ENCODE measurements around the gene DPH1. TPM values are rescaled to one million over a fixed set of nuclear protein-coding genes. Genes with fewer than 3 reads are reported as not detected.

DPH1 gene
- total RNA-seq, 1 donor from 2014 or later: 38.8 TPM

DNA sequence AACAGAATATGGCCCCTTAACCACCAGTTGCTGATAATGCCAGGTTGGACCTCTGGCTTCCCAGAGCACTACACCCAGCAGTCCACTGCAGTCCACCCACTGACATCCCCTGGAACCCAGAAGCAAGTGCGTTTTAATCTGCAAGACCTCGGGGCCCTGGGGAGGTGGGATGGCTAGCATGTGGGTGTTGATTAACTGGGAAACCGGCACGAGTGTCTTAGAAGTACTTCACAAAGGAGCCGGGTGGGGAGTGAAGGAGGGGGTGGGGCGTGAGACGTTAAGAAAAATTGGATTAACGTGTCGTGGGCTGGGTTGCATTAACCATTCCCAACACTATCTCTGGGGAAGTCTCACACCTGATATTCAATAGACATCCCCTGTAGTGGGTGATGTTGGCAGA lies 18.9 kb downstream of the DPH1 start:
- DNase-seq (ENCODE audit: low spot score): no peak

DNA sequence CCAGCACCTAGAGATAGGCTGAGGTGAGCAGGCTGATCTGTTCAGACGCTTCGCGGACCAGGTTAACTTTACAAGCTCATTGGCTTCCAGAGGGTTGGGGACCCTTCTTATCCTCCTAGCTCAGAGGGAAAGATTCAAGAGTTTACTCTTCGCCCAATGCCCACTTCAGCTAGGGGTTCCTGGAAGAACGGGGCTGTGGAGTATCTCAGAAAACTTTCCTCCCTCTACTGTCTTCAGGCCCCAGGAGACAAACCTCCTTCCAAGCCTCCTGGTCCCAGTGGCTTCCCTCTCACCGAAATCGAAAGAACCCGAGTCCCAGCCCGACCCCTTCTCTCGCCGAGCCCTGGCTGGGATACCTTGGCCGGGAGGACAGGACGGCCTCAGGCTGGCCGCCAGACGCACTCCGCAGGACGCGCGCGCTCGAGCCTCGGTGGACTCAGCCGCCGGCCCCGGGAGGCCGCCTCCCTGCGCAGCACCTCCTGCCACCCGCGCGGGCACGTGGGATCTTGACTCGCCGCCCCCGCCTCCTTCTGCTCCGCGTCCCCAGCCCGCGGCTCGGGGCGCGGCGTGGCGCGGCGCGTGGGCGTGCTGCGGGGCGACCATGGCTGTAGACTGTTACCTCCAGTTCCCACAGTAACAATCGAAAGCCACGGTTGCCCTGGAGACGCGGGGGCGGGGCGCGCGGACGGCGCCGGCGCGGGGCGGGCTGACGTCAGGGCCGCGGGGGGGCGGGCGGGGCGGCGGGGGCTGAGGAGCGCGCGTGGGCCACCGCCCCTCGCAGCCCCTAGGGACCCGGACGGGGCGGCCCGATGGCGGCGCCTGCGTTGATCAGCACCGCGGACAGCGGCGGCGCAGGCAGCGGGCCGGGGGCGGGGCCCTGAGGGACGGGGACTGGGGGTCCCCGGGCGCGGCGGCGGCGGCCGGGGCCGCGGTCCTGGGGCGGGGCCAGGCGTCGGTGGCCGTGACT lies 19.7 kb downstream of the DPH1 start:
- DNase-seq (ENCODE audit: low spot score): peak; percentile 89
- peak; percentile 73 for ATAC-seq

More for the DNA sequence above, 18.9 kb downstream of the DPH1 start:
- ATAC-seq: no peak

DNA sequence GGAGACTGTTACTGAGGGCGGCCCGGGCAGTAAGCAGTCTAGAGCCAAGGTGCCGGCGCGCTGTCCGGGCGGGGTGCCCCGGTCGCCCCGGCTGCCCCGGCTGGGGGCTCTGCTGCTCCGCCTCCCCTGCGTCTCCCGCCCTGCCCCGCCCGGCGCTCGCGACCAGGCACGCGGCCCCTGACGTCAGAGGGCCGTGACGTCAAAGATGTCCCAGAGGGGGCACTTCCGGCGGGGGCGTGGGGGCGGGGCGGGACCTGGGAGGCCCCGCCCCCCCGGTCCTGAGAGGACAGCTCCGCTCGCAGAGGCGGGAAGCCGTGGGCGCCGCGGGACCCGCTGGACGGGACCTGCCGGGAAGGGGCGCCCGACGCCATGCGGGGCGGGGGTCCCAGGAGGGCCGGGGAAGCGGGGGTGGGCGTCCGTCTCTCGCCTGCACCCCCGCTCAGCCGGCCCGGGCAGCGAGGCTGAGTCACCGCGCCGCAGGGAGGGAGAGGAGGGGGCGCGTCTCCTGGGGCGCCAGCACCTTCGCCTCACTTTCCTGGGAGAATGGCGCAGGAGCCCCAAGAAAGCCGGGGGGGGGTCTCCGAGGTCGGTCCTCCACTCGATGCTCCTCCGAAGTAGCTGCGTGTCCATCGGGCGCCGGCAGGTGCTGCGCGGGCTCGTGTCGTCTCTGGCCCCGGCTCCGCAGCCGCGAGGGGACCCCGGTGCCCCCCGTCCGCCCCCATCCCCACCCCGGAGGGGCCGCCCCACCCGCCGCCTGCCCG lies 20.5 kb downstream of the DPH1 start:
- ATAC-seq (peak; percentile 56), DNase-seq (ENCODE audit: low spot score) (peak; percentile 74)

DNA sequence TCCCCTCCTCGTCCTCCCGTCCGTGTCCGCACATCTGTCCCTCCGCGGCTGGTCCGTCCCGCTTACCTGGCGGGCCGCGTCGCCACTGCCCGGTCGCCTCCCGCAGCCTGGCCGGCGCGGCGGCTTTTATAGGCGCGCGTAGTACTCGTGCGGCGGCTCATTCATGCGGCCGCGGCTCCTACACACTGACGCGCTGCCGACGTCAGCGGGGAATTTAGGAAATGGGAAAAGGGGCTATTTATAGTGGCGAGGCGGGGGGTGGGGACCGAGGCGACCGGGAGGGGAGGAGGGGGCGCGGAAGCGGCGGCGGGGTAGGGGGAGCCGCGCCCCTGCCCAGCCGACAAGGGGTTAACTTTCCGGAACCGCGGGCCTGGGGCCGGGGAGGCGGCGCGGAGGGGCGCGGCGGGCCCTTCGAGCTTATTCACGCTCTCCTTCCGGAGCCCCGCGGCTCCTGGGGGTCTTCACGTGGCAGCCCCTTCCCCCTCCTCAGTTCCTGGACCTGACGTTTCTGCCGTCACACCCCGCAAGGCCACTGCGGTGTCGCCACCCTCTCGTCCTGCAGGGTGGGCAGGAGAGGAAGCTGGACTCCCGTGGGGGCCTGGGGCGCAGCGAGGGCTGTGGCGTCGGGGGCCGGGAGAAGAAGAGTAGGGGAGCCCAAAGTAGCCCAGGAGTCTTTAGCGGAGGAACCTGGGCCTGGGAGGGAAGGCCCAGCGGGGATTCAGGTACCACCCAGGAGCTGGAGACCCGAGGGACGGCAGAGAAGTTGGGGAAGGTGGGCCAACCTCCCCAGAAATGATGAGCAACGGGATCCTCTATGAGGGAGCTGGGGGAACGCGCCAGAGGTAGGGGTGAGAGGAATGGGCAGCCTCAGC lies 21.3 kb downstream of the DPH1 start:
- peak; percentile 48 for DNase-seq (ENCODE audit: low spot score)
- peak; percentile 7 for ATAC-seq

DNA sequence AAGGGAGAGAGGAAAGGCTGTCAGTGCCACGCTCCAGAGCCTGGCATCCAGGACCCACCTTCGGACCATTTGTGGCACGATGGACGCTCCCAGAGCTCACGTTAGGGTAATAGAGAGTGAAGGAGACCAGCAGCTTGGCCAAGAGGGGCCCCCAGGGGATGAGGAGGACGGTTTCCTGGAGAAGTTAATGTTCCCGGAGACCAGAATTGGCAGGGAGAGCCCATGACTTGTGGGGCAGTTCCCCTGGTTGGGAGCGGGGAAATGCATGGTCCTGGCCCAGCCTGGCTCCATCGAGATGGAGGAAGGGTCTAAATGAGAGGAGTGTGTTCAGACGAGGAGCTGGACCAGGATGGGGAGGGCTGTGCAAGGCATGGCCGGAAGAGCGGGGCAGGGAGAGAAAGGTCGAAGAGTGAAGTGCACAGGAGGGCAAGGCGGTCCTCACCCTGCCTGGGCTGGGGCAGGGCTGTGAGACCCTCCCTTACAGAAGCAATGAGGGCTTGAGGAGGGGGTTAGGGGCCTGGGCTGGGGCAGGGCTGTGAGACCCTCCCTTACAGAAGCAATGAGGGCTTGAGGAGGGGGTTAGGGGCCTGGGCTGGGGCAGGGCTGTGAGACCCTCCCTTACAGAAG lies 22.1 kb downstream of the DPH1 start:
- DNase-seq (ENCODE audit: low spot score): no peak
- ATAC-seq: no peak

DNA sequence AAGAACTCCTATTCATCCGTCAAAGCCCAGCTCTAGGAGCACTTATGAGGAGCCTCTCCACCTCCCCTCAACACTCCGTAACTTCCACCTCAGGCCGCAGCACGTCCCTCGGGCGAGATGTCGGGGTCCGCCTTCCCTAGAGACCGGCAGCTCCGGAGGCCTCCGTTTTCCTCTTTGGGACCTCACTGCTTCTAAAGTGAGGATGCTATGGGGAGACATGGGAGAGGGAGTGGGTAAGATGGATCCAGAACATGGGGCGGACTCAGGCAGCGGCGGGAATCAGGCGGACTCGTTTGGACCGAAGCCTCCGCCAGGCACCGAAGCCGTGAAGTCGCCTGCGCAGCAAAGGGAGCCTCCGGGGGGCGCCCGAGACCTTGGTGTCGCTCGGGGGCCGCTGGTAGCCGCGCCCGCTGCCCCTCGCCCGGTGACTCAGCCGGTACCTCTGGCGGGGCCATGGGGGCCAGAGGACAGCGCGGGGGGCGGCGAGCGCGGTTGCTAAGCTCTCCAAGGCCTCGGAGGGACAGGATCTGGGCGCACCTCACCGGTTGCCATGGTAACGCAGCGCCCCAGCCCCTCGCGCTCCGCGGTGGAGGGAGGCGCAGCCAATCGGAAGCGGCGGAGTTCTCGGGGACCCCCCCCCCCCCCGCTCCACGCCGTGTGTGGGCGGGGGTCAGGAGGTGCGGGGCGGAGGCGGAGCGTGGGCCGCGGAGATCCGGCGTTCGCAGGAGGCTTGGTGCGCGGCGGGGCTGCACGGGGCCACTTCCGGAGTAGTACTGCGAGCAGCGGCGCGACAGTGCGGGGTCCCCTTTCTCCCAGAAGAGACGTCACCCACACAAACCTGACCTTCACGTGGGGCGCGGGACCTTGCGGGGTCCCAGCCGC lies 23.7 kb downstream of the DPH1 start:
- DNase-seq (ENCODE audit: low spot score) (peak; percentile 50), ATAC-seq (peak; percentile 1)

DNA sequence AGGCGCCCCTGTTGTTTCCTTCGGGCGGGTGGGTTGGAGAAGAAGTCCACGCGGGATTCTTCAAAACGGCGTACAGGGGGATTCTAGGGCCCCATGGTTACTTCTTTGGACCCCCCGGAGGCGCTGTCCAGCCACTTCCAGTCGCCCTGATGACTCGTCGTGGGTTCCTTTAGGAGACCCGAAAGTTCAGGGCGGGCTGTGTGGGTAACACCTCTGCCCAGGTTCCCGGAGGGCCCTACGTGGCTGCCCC lies 24.2 kb downstream of the DPH1 start:
- DNase-seq (ENCODE audit: low spot score): no peak
- ATAC-seq: no peak

DNA sequence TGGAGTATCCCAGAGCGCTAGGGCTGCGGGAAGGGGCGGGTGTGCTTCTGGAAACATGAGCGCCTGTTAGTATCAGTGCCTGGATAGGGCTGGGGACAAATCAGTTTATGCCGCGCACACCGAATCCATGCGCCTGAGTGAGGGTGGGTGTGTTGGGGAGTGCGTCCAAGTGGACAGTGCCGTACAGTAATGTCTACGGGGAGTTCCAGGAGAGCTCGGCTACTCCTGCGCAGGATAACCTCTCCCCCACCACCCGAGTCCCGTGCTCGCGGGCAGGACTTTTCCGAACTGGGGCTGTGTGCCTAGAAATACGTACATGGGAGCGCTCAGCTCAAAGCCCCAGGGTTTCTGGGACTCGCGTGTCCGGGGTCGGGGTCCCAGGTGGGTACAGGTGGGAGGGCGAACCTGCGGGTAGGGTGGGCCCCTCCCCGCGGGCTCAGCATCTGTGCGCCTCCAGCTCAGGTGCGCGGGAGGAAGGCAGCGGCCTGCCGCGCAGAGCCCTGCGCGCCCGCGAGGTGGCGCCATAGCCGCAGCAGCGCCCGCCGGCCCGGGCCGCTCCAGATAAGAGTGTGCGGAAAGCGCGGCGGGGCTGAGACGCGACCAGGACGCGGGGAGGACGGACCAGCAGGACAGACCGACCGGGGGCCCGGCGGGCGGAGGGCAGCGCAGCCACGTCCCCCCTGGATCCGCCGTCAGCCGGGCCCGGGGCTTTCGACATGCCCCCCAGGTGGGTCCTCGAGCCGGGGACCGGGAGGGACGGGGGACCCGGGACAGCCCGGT lies 24.7 kb downstream of the DPH1 start, which contains the start of gene HIC1:
HIC1 (plus strand) TSS at position 592 of the 780 bp plus-strand sequence. CDS start 1,588 bp downstream, outside the sequence.
- ATAC-seq: peak; percentile 66

DNA sequence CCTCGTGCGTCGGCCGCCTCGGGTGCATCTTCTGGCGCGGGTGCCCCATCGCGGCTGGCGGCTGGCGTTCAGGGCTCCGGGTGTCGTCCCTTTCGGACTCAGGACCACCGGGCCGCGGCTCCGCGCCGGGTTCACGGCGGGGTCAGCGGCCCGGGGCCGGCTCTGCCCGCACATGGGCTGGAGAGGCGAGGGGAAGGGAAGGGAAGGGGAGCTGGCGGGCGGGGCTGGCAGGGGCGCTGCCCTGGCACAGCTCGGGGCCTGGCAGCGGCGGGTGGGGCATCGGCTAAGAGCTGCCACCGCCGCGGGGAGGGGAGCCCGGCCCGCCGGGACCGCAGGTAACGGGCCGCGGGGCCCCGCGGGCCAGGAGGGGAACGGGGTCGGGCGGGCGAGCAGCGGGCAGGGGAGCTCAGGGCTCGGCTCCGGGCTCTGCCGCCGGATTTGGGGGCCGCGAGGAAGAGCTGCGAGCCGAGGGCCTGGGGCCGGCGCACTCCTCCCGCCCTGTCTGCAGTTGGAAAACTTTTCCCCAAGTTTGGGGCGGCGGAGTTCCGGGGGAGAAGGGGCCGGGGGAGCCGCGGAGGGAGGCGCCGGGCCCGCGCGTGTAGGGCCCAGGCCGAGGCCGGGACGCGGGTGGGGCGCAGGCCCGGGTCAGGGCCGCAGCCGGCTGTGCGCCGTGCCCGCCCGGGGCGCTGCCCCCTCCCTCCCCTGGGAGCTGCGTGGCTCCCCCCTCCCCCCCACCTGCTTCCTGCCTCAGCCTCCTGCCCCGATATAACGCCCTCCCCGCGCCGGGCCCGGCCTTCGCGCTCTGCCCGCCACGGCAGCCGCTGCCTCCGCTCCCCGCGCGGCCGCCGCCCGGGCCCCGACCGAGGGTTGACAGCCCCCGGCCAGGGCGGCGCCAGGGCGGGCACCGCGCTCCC lies 25.6 kb downstream of the DPH1 start:
- no peak for DNase-seq (ENCODE audit: low spot score)
- ATAC-seq: no peak

More for the DNA sequence above, 24.7 kb downstream of the DPH1 start, which contains the start of gene HIC1:
- DNase-seq (ENCODE audit: low spot score): peak; percentile 71

DNA sequence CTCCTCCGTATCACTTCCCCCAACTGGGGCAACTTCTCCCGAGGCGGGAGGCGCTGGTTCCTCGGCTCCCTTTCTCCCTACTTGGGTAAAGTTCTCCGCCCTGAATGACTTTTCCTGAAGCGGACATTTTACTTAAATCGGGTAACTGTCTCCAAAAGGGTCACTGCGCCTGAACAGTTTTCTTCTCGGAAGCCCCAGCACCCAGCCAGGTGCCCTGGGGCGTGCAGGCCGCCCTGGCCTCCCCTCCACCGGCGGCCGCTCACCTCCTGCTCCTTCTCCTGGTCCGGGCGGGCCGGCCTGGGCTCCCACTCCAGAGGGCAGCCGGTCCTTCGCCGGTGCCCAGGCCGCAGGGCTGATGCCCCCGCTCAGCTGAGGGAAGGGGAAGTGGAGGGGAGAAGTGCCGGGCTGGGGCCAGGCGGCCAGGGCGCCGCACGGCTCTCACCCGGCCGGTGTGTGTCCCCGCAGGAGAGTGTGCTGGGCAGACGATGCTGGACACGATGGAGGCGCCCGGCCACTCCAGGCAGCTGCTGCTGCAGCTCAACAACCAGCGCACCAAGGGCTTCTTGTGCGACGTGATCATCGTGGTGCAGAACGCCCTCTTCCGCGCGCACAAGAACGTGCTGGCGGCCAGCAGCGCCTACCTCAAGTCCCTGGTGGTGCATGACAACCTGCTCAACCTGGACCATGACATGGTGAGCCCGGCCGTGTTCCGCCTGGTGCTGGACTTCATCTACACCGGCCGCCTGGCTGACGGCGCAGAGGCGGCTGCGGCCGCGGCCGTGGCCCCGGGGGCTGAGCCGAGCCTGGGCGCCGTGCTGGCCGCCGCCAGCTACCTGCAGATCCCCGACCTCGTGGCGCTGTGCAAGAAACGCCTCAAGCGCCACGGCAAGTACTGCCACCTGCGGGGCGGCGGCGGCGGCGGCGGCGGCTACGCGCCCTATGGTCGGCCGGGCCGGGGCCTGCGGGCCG lies 26.5 kb downstream of the DPH1 start:
- DNase-seq (ENCODE audit: low spot score) (peak; percentile 47), ATAC-seq (peak; percentile 19)

DNA sequence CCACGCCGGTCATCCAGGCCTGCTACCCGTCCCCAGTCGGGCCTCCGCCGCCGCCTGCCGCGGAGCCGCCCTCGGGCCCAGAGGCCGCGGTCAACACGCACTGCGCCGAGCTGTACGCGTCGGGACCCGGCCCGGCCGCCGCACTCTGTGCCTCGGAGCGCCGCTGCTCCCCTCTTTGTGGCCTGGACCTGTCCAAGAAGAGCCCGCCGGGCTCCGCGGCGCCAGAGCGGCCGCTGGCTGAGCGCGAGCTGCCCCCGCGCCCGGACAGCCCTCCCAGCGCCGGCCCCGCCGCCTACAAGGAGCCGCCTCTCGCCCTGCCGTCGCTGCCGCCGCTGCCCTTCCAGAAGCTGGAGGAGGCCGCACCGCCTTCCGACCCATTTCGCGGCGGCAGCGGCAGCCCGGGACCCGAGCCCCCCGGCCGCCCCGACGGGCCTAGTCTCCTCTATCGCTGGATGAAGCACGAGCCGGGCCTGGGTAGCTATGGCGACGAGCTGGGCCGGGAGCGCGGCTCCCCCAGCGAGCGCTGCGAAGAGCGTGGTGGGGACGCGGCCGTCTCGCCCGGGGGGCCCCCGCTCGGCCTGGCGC lies 27.3 kb downstream of the DPH1 start:
- DNase-seq (ENCODE audit: low spot score) (no peak), ATAC-seq (no peak)

DNA sequence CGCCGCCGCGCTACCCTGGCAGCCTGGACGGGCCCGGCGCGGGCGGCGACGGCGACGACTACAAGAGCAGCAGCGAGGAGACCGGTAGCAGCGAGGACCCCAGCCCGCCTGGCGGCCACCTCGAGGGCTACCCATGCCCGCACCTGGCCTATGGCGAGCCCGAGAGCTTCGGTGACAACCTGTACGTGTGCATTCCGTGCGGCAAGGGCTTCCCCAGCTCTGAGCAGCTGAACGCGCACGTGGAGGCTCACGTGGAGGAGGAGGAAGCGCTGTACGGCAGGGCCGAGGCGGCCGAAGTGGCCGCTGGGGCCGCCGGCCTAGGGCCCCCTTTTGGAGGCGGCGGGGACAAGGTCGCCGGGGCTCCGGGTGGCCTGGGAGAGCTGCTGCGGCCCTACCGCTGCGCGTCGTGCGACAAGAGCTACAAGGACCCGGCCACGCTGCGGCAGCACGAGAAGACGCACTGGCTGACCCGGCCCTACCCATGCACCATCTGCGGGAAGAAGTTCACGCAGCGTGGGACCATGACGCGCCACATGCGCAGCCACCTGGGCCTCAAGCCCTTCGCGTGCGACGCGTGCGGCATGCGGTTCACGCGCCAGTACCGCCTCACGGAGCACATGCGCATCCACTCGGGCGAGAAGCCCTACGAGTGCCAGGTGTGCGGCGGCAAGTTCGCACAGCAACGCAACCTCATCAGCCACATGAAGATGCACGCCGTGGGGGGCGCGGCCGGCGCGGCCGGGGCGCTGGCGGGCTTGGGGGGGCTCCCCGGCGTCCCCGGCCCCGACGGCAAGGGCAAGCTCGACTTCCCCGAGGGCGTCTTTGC lies 28.0 kb downstream of the DPH1 start:
- DNase-seq (ENCODE audit: low spot score): peak; percentile 48
- no peak for ATAC-seq

DNA sequence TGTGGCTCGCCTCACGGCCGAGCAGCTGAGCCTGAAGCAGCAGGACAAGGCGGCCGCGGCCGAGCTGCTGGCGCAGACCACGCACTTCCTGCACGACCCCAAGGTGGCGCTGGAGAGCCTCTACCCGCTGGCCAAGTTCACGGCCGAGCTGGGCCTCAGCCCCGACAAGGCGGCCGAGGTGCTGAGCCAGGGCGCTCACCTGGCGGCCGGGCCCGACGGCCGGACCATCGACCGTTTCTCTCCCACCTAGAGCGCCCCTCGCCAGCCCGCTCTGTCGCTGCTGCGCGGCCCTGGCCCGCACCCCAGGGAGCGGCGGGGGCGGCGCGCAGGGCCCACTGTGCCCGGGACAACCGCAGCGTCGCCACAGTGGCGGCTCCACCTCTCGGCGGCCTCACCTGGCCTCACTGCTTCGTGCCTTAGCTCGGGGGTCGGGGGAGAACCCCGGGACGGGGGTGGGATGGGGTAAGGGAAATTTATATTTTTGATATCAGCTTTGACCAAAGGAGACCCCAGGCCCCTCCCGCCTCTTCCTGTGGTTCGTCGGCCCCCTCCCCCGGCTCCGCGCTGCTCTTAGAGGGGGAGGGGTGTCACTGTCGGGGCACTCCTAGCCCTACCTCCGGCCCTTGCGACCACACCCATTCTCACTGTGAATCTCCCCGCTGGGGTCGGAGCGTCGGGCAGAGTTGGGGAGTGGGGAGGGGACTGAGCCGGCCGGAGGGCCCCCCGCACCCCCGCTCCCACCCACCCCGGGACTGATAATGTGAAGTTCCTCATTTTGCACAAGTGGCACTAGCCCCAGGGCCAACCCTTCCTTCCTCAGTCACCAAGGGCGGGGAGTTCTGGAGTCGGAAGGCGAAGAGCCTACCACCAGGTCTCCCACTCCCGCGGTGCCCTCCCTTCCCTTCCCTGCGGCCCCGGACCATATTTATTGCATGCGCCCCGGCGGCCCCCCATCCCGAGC lies 28.9 kb downstream of the DPH1 start:
- DNase-seq (ENCODE audit: low spot score) (peak; percentile 87), ATAC-seq (peak; percentile 78)

All from left lobe of liver (tissue), 2 donors.